Lower lobe of right lung (tissue), 2 donors: Measurements from ENCODE around the gene WNT9A. TPM values are rescaled to one million over a fixed set of nuclear protein-coding genes. Genes with fewer than 3 reads are reported as not detected.
A peak's percentile ranks its signal among the peaks of the same experiment; 100 is the strongest.

Experiments used
- ATAC-seq, 2 donors: fragments of 200-7000 bp; cut with Tn5 transposase; one replicate each; pipeline ENCODE4 v1.9.1; 2020 to 2022; ENCODE audit warnings: mild to moderate bottlenecking in 2 of 2, moderate library complexity in 2 of 2
- DNase-seq: peaks from one replicate; pipeline ENCODE4 v3.0.0-alpha.2; 2020
- H3K27ac ChIP-seq: fragments of 200-600 bp; one replicate; pipeline ENCODE4 v1.8.0; 2022
- H3K27me3 ChIP-seq: fragments of 200-600 bp; one replicate; pipeline ENCODE4 v1.8.0; 2022; ENCODE audit warnings: low read depth
- H3K36me3 ChIP-seq: fragments of 200-600 bp; one replicate; pipeline ENCODE4 v1.8.0; 2022; ENCODE audit warnings: mild to moderate bottlenecking
- H3K4me1 ChIP-seq: fragments of 200-600 bp; one replicate; pipeline ENCODE4 v1.8.0; 2022
- H3K4me3 ChIP-seq: fragments of 200-600 bp; one replicate; pipeline ENCODE4 v1.8.0; 2022; ENCODE audit warnings: mild to moderate bottlenecking
- H3K9me3 ChIP-seq: fragments of 200-600 bp; one replicate; pipeline ENCODE4 v1.8.0; 2022
- intact Hi-C: fragments of 100-400 bp; cut with DNase I; formaldehyde crosslinking; loops from one replicate; pipeline ENCODE4 v1.11.0; 2022
- total RNA-seq: library from RNA; stranded (reverse); fragmentation: NEBNext Ultra II Directional; extraction: Animal tissue kit (Norgen Biotek cat#: 25700); gene quantifications from one replicate; pipeline ENCODE4 v1.2.1, GENCODE V29; 2021
- TF ChIP-seq, protein P1 (sequence below): fragments of 200-600 bp; IDR thresholded peaks from one replicate; pipeline ENCODE4 v1.8.0; 2022; ENCODE audit warnings: antibody characterized with exemption, mild to moderate bottlenecking
- donor health status: DM: no; HTN: yes; CAD: no; lungs with severe emphysema.

WNT9A gene
- total RNA-seq, 1 donor from 2014 or later: 7.0 TPM

DNA sequence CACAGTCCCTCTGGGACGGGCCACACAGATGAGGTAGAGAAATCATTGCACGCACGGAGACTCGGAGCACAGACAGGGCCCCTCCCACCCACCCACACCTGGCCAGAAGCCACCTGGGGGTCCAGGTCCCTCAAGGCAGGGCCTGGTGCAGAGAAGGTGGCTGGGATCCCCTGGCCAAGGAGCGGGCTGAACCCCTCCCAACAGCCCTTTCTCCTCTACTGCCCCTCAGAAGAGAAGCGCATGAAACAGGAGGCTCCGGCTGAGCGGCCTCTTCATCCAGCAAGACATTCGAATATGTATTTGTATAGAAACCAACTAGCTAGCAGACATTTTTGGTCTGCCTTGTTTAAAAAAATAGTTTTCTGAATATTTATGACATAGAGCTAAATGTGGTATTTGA is 29.0 kb downstream of the WNT9A start:
- Histone ChIP-seq H3K9me3 (no peaks in the 10 kb centered on the region), H3K4me3 (no peak overlapping the region), H3K27ac (no peak overlapping the region), H3K4me1 (no peaks in the 10 kb centered on the region), H3K27me3 (no peaks in the 10 kb centered on the region), H3K36me3 (peaks cover 8% of the 10 kb centered on the region)
- ATAC-seq (no peak), DNase-seq (no peak)
- intact Hi-C loops: no loop called here
- TF ChIP-seq, protein P1, sequence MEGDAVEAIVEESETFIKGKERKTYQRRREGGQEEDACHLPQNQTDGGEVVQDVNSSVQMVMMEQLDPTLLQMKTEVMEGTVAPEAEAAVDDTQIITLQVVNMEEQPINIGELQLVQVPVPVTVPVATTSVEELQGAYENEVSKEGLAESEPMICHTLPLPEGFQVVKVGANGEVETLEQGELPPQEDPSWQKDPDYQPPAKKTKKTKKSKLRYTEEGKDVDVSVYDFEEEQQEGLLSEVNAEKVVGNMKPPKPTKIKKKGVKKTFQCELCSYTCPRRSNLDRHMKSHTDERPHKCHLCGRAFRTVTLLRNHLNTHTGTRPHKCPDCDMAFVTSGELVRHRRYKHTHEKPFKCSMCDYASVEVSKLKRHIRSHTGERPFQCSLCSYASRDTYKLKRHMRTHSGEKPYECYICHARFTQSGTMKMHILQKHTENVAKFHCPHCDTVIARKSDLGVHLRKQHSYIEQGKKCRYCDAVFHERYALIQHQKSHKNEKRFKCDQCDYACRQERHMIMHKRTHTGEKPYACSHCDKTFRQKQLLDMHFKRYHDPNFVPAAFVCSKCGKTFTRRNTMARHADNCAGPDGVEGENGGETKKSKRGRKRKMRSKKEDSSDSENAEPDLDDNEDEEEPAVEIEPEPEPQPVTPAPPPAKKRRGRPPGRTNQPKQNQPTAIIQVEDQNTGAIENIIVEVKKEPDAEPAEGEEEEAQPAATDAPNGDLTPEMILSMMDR: no peak

DNA sequence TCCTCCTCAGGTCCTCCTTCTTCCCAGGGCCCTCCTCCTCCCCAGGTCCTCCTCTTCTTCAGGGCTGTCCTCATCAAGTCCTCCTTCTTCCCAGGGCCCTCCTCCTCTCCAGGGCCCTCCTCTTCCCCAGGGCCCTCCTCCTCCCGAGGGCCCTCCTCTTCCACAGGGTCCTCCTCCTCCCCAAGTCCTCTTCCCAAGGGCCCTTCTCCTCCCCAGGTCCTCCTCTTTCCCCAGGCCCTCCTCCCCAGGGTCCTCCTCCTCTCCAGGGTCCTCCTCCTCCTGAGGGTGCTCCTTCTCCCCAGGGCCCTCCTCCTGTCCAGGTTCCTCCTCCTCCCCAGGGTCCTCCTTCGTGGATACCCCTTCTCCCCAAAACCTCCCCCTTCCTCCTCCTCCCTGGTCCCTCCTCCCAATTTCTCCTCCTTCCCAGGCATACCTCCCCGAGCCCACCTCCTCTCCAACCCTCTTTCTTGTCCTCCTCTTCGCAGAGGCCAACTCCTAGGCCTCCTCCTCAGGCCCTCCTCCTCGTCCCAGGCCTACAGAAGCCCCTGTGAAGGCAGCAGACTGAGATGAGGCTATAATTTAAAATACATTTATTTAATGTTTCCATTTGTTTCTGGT is 29.5 kb downstream of the WNT9A start:
- no peaks in the 10 kb centered on the region for H3K9me3 ChIP-seq
- DNase-seq: no peak
- no peak for ATAC-seq
- H3K36me3 ChIP-seq: peaks cover 8% of the 10 kb centered on the region
- TF ChIP-seq, protein P1: no peak
- no peak overlapping the region for H3K27ac ChIP-seq
- H3K27me3 ChIP-seq: no peaks in the 10 kb centered on the region
- intact Hi-C loops: no loop called here
- H3K4me1 ChIP-seq: no peaks in the 10 kb centered on the region
- no peak overlapping the region for H3K4me3 ChIP-seq

DNA sequence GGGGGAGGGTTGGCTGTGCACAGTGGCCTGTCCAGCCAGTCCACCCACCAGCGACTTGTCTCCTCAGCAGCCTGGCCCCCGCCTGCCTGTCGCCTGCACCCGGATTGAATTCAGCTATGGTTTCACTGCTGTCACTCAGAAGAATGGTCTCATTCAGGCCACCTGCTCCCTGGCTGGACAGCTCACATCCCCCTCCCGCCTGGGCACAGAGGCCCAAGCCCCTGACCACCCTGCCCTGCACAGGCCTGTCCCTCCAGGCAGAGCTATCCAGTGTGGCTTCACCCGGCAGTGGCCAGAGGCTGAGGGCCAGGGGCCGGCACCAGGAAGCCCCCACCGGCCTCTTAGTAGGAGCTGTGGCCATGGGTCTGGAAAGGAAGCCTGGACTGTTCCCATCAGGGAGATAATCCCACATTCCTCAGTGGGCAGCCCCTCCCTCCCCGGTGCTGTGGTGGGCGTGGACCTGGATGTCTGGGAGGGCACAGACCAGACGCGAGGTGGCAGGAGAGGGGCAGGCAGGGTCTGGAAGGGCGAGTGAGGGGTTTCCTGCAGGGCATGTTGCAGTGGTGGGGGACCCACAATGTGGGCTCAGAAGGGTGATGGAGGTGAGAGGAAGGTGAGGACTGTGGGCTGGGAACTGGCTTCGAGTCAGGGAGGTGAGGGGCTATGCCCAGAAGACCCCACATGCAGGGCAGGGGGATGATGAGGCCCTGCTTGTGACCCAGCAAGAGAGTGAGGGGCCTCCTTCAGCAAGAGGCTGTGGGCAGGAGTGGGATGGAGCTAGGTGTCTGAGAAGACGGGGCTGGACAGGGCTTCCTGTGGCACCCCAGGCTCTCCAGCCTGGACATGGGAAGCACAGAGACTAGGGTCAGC is 30.4 kb downstream of the WNT9A start:
- Histone ChIP-seq H3K4me3 (no peak overlapping the region), H3K36me3 (peaks cover 8% of the 10 kb centered on the region), H3K27me3 (no peaks in the 10 kb centered on the region), H3K4me1 (no peaks in the 10 kb centered on the region), H3K9me3 (no peaks in the 10 kb centered on the region), H3K27ac (no peak overlapping the region)
- ATAC-seq (no peak), DNase-seq (no peak)
- TF ChIP-seq, protein P1: no peak
- intact Hi-C loops: no loop called here

DNA sequence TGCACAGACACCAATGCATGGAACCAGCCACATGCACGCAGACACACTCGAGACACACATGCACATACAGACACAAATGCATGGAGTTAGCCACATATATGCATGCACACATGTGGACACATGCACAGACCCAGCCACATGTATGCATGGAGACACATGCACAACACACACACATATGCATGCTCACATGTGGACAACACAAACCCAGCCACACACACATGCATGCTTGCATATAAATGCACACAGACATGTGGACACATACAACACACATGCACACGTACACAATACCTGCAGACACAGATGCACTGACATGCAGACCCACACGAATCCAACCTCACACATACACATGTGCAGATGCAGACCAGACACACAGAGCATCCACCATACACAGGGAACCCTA is 31.1 kb downstream of the WNT9A start:
- H3K4me3 ChIP-seq: no peak overlapping the region
- intact Hi-C loops: no loop called here
- TF ChIP-seq, protein P1: no peak
- DNase-seq (no peak), ATAC-seq (no peak)
- H3K4me1 ChIP-seq: no peaks in the 10 kb centered on the region
- no peaks in the 10 kb centered on the region for H3K9me3 ChIP-seq
- H3K27me3 ChIP-seq: no peaks in the 10 kb centered on the region
- no peak overlapping the region for H3K27ac ChIP-seq
- peaks cover 8% of the 10 kb centered on the region for H3K36me3 ChIP-seq

DNA sequence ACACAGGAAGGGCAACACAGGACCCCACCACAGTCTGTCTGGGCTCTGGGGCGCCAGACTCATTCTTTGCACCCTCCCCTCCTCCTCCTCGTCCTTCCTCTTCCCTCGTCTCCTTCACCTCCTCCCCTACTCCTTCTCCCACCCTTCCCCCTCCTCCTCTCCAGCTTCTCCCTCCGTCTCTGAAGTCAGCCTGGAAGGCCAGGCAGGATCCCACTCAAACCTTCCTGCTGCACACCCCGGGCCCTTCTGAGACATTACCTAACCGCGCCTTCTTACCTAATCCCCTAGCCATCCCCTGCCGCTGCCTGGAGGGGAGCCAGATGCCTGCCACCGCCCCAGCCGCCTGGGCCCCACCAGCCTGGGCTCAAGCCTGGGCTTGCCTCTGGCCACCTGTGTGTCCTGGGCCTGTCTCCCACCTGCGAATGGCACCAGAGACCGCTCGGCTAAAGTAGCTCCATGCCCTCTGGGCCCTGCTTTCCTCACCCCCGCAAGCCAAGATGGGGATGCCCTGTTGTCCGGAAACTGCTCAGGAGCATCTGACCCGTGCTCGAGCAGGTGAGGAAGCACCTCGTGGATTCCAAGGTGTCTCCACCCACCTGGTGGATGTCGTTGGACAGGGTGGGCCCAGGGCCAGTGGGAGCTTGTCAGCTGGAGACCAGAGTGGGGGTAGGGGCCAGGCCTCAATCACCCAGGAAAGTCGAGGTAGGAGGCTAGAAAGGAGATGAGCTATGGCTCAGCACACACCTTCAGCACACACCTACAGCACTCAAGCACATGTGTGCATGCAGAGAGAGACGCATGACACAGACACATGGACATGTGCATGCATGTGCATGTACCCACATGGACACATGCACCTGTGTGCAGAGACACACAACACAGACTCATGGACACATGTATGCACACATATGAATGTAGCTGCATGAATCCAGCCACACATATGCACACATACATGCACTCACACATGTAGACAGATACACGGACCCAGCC is 31.9 kb downstream of the WNT9A start:
- intact Hi-C loops: no loop called here
- TF ChIP-seq, protein P1: no peak
- DNase-seq (no peak), ATAC-seq (peak; percentile 24 to 27)
- no peaks in the 10 kb centered on the region for H3K4me1 ChIP-seq
- no peaks in the 10 kb centered on the region for H3K27me3 ChIP-seq
- H3K9me3 ChIP-seq: no peaks in the 10 kb centered on the region
- no peak overlapping the region for H3K27ac ChIP-seq
- no peaks in the 10 kb centered on the region for H3K36me3 ChIP-seq
- no peak overlapping the region for H3K4me3 ChIP-seq
